ENCODE data around the gene MAB21L4. TPM values are rescaled to one million over a fixed set of nuclear protein-coding genes. Genes with fewer than 3 reads are reported as not detected.

Gene MAB21L4
- total RNA-seq, result not detected in 2 replicates

GRCh38 chr2:240895656-240896388 is at the start of gene MAB21L4:
TSS of gene MAB21L4 (minus strand) at chr2:240896156. CDS start at chr2:240895997, 159 bp downstream.
- DNase-seq (ENCODE audit: low read depth in 2 of 2), result no peak

GRCh38 chr2:240936106-240936505 is 40.1 kb upstream of the MAB21L4 start:
- DNase-seq (ENCODE audit: low read depth in 2 of 2), result no peak

- DNase-seq (ENCODE audit: low read depth in 2 of 2), result no peak
Observed at GRCh38 chr2:240935103-240935876, 39.3 kb upstream of the MAB21L4 start.

- DNase-seq (ENCODE audit: low read depth in 2 of 2), result no peak
Observed at GRCh38 chr2:240934701-240935102, 38.7 kb upstream of the MAB21L4 start.

GRCh38 chr2:240933966-240934700 is 38.2 kb upstream of the MAB21L4 start:
- DNase-seq (ENCODE audit: low read depth in 2 of 2), result no peak

GRCh38 chr2:240933048-240933965 is 37.4 kb upstream of the MAB21L4 start:
- no peak for DNase-seq (ENCODE audit: low read depth in 2 of 2)

GRCh38 chr2:240932724-240933047 is 36.7 kb upstream of the MAB21L4 start:
- DNase-seq (ENCODE audit: low read depth in 2 of 2), result no peak

GRCh38 chr2:240932001-240932723 is 36.2 kb upstream of the MAB21L4 start:
- DNase-seq (ENCODE audit: low read depth in 2 of 2), result no peak

- no peak for DNase-seq (ENCODE audit: low read depth in 2 of 2)
Observed at GRCh38 chr2:240931319-240931949, 35.5 kb upstream of the MAB21L4 start.

GRCh38 chr2:240930631-240931318 is 34.8 kb upstream of the MAB21L4 start:
- DNase-seq (ENCODE audit: low read depth in 2 of 2), result no peak

- DNase-seq (ENCODE audit: low read depth in 2 of 2), result no peak
Observed at GRCh38 chr2:240930096-240930630, 34.2 kb upstream of the MAB21L4 start.

GRCh38 chr2:240929364-240930095 is 33.6 kb upstream of the MAB21L4 start:
- DNase-seq (ENCODE audit: low read depth in 2 of 2), result no peak

- no peak for DNase-seq (ENCODE audit: low read depth in 2 of 2)
Observed at GRCh38 chr2:240928476-240929363, 32.8 kb upstream of the MAB21L4 start.

- DNase-seq (ENCODE audit: low read depth in 2 of 2), result no peak
Observed at GRCh38 chr2:240927390-240927781, 31.4 kb upstream of the MAB21L4 start.

GRCh38 chr2:240926516-240927389 is 30.8 kb upstream of the MAB21L4 start:
- DNase-seq (ENCODE audit: low read depth in 2 of 2), result peak in 1 of 2 donors; percentile 30

Measured in lung microvascular endothelial cell (primary cell).